Erythroblast (primary cell): ENCODE measurements around the gene COL24A1.

Experiments used
- GATA1 ChIP-seq: IDR thresholded peaks from 2 replicates; pipeline ENCODE4 v1.6.1; 2011; ENCODE audit warnings: low read depth, mild to moderate bottlenecking, control low read depth, low read length, moderate library complexity
- POLR2A ChIP-seq: IDR thresholded peaks from 2 replicates; pipeline ENCODE4 v1.6.1; 2011; ENCODE audit warnings: mild to moderate bottlenecking, low read length

- TF ChIP-seq POLR2A (no peak), GATA1 (no peak)
Measured at GRCh38 chr1:86035101-86035500, 121.5 kb downstream of the COL24A1 start.
